T-helper 2 cell treated with Interferon-gamma antibody and Interleukin-4, amounts not matched to agents 5 μg/mL and 100 μg/mL, for 36 hours (primary cell): ENCODE results near the gene GTF2A1.

Experiments used
- DNase-seq: peaks from one replicate; pipeline ENCODE4 v3.0.0; 2021; ENCODE audit warnings: low spot score
- H3K27ac Mint-ChIP-seq: one replicate; pipeline ENCODE4 v1.8.0; 2021; ENCODE audit warnings: mild to moderate bottlenecking, mixed read lengths
- H3K27me3 Mint-ChIP-seq: one replicate; pipeline ENCODE4 v1.8.0; 2021; ENCODE audit warnings: low read depth, mixed read lengths
- H3K36me3 Mint-ChIP-seq: one replicate; pipeline ENCODE4 v1.8.0; 2021; ENCODE audit warnings: low read depth, mixed read lengths
- H3K4me1 Mint-ChIP-seq: one replicate; pipeline ENCODE4 v1.8.0; 2021; ENCODE audit warnings: low read depth, mixed read lengths
- H3K4me3 Mint-ChIP-seq: one replicate; pipeline ENCODE4 v1.8.0; 2022; ENCODE audit warnings: mild to moderate bottlenecking, moderate library complexity, mixed read lengths
- H3K9me3 Mint-ChIP-seq: one replicate; pipeline ENCODE4 v1.8.0; 2021; ENCODE audit warnings: mixed read lengths

Gene GTF2A1

DNA sequence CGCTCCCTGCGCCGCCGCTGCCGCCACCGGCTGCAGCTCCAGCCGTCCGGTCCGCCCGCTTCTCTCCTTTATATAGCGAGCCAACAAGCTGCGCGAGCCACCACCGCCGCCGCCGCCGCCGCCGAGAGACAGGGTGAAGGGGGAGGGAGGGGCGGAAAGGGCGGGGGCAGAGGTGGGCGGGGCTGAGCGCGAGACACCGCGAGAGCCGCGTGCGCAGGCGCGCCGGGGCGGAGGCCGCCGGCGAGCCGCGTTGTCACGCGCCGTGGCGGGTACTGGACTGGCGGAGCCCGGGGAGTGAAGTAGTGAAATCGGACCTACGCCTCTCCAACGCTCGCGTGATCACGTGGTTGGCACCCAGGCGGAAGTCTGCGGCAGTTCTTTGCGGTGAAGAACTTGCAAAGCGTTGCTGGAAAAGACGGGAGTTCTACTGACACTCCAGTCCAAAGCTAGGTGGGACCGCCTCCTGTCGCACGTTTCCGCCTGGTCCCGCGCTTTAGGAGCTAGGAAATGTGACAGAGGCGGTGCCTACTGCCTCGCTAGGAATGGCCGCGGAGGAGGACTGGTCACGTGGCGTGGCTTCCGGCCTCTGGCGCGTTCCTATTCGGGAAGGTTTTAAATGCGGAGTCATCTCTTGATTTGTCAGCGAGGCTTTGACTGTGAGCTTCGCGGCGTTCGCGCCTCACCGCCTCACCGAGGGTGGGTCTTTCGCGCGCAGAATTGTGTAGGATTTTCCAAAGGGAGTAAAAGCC lies at the start of gene GTF2A1:
GTF2A1 (minus strand) TSS at position 130 of the 749 bp plus-strand sequence. CDS start 441 bp downstream, outside the sequence.
- peaks cover 4% of the 10 kb centered on the region for H3K27me3 Mint-ChIP-seq
- H3K9me3 Mint-ChIP-seq, result peaks cover 3% of the 10 kb centered on the region
- H3K27ac Mint-ChIP-seq, result peak within 1 kb of the TSS; percentile 100
- peak; percentile 96 for DNase-seq
- peaks cover 15% of the 10 kb centered on the region for H3K36me3 Mint-ChIP-seq
- peaks cover 31% of the 10 kb centered on the region for H3K4me1 Mint-ChIP-seq
- H3K4me3 Mint-ChIP-seq, result peak within 1 kb of the TSS; percentile 100

- no peak overlapping the region for H3K27ac Mint-ChIP-seq
- H3K4me1 Mint-ChIP-seq, result peaks cover 16% of the 10 kb centered on the region
- H3K4me3 Mint-ChIP-seq, result no peak overlapping the region
- H3K36me3 Mint-ChIP-seq, result no peaks in the 10 kb centered on the region
- H3K27me3 Mint-ChIP-seq, result peaks cover 35% of the 10 kb centered on the region
- H3K9me3 Mint-ChIP-seq, result no peaks in the 10 kb centered on the region
- DNase-seq, result no peak
Observed at GRCh38 chr14:81269979-81270375, 49.2 kb upstream of the GTF2A1 start.

DNA sequence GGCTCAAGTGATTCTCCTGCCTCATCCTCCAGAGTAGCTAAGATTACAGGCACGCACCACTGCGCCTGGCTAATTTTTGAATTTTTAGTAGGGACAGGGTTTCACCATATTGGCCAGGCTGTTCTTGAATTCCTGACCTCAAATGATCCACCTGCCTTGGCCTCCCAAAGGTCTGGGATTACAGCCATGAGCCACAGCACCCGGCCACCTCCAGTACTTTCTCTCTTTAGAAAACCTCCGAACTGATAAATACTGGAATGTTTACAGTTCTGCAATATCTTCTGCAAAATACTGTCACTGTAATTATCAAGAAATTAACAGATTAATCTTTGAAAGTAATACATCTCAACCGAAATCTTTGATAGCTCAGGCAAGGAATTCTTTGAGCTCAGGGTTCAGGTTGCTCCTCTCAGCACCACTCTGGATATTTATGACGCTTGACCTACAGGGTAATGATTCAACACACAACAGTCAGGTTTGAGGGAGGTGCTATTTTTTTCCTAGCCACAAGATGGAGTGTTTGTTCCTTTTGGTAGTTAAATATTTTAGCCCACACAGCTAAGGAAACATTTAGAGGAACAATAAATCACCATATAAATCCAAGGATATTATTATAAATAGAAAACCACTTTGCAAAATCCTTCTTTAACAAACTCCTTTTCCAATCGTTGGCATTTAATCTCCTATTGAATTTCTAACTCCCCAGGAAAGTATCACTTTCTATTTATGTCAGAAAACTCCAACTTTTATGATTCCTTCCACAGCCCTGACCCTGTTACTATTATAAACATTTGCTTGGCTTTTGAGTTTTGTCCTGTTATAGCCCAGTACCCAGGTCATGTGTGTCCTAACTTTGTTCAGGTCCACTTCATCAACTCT lies 48.6 kb upstream of the GTF2A1 start:
- peak; percentile 8 for DNase-seq
- peaks cover 16% of the 10 kb centered on the region for H3K4me1 Mint-ChIP-seq
- H3K9me3 Mint-ChIP-seq, result no peaks in the 10 kb centered on the region
- peaks cover 35% of the 10 kb centered on the region for H3K27me3 Mint-ChIP-seq
- H3K36me3 Mint-ChIP-seq, result no peaks in the 10 kb centered on the region
- H3K4me3 Mint-ChIP-seq, result no peak overlapping the region
- H3K27ac Mint-ChIP-seq, result no peak overlapping the region

DNA sequence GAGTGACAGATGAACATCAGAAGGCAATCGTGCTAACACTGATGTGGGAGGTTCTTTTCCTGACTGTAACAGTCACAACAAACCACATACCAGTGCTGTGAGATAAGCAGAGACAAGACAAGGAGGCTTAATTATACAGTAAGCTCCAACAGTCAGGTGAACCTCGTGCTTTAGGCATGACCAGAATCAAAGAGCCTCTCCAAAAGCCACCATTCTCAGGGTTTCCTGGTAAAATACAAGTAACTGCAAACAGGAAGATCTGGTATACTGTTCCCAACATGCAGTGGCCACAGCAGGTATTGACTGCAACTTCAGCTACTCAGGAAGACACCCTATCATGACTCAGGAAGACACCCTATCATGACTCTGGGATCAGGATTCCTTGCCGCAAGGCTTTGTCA lies 47.3 kb upstream of the GTF2A1 start:
- H3K4me3 Mint-ChIP-seq, result no peak overlapping the region

GRCh38 chr14:81265636-81266169 lies 44.9 kb upstream of the GTF2A1 start:
- H3K27ac Mint-ChIP-seq, result no peak overlapping the region
- H3K4me3 Mint-ChIP-seq, result no peak overlapping the region
- no peaks in the 10 kb centered on the region for H3K9me3 Mint-ChIP-seq
- H3K4me1 Mint-ChIP-seq, result peaks cover 16% of the 10 kb centered on the region
- DNase-seq, result no peak
- H3K27me3 Mint-ChIP-seq, result peaks cover 48% of the 10 kb centered on the region
- no peaks in the 10 kb centered on the region for H3K36me3 Mint-ChIP-seq

More for the DNA sequence above, 47.3 kb upstream of the GTF2A1 start:
- Mint-ChIP-seq H3K36me3 (no peaks in the 10 kb centered on the region), H3K9me3 (no peaks in the 10 kb centered on the region), H3K27me3 (peaks cover 40% of the 10 kb centered on the region), H3K27ac (no peak overlapping the region), H3K4me1 (peaks cover 16% of the 10 kb centered on the region)
- no peak for DNase-seq

- peaks cover 48% of the 10 kb centered on the region for H3K27me3 Mint-ChIP-seq
- peaks cover 16% of the 10 kb centered on the region for H3K4me1 Mint-ChIP-seq
- no peak overlapping the region for H3K27ac Mint-ChIP-seq
- H3K9me3 Mint-ChIP-seq, result no peaks in the 10 kb centered on the region
- DNase-seq, result no peak
- H3K36me3 Mint-ChIP-seq, result no peaks in the 10 kb centered on the region
- H3K4me3 Mint-ChIP-seq, result no peak overlapping the region
Observed at GRCh38 chr14:81264671-81265070, 43.9 kb upstream of the GTF2A1 start.

DNA sequence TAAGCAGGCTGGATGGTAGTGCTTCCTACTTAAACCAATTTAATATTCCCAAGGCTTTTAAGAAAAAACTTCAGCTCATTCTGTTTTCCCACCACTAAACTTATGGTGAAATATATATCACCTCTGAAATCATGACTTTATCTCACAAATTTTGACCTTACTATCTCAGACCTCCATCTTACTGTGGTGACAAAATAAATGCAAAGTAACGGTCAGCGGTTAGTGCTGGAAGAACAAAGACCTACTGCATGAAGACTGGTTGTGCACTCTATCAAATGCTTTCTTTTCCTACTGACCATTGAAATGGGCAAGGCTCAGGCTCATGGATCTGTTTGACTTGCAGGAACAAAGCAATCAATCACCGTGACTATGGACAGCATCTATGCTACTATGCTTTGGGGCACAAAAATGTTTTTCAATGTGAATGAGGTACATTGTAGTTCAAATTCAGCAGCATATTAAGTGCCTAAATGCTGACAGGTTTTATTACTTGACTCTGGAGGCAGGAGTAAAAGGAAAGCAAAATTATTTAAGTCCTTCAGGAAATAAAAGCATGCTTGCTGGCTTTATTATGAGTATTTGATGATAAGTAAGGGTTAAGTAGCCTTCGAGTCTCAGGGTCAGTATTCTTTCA lies 43.1 kb upstream of the GTF2A1 start:
- H3K27ac Mint-ChIP-seq, result no peak overlapping the region
- no peaks in the 10 kb centered on the region for H3K9me3 Mint-ChIP-seq
- H3K36me3 Mint-ChIP-seq, result no peaks in the 10 kb centered on the region
- H3K4me1 Mint-ChIP-seq, result peaks cover 14% of the 10 kb centered on the region
- H3K27me3 Mint-ChIP-seq, result peaks cover 48% of the 10 kb centered on the region
- DNase-seq, result no peak
- no peak overlapping the region for H3K4me3 Mint-ChIP-seq

GRCh38 chr14:81261176-81261575 lies 40.4 kb upstream of the GTF2A1 start:
- H3K36me3 Mint-ChIP-seq, result no peaks in the 10 kb centered on the region
- no peak overlapping the region for H3K4me3 Mint-ChIP-seq
- H3K9me3 Mint-ChIP-seq, result no peaks in the 10 kb centered on the region
- DNase-seq, result no peak
- H3K4me1 Mint-ChIP-seq, result no peaks in the 10 kb centered on the region
- no peak overlapping the region for H3K27ac Mint-ChIP-seq
- H3K27me3 Mint-ChIP-seq, result peaks cover 25% of the 10 kb centered on the region

DNA sequence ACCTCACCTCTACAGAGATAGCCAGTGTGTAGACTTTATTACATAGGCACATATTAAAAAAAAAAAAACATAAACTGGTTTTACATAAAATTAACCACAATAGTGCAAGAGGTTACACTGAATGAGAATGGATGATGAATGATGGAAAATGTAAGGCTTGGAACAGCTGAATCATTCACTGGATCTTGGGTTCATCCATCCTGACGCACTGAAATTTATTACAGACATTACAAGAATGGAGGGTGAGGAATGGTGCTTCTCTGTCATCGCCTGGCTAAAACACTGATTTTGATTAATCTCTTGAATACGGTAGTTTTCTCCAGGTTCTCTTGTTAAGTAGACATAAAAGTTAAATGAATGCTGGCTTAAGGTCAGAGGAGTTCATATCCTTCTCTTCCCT lies 40.0 kb upstream of the GTF2A1 start:
- no peaks in the 10 kb centered on the region for H3K36me3 Mint-ChIP-seq
- H3K27ac Mint-ChIP-seq, result no peak overlapping the region
- H3K4me3 Mint-ChIP-seq, result no peak overlapping the region
- H3K4me1 Mint-ChIP-seq, result no peaks in the 10 kb centered on the region
- DNase-seq, result no peak
- H3K27me3 Mint-ChIP-seq, result peaks cover 24% of the 10 kb centered on the region
- no peaks in the 10 kb centered on the region for H3K9me3 Mint-ChIP-seq

- Mint-ChIP-seq H3K4me3 (no peak overlapping the region), H3K27me3 (peaks cover 6% of the 10 kb centered on the region), H3K27ac (no peak overlapping the region)
Observed at GRCh38 chr14:81256289-81256960, 35.7 kb upstream of the GTF2A1 start.

DNA sequence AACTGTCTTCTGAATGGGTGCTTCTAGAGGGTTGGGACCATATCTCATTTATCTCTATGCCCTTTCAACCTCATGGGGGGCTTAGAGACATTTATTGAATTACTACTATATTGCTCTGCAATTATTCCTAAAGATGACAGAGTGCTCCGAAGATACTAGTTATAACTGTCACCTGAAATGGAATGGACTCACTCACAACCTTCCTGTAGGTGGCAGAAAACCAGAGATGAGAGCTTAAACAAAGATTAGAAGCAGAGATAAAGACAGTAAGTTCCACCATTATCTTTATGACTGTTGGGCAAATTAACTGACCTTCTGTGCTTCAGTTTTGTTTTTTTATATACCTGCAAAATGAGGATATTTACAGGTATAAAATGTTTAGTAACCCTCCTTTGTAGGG lies 31.5 kb upstream of the GTF2A1 start:
- Mint-ChIP-seq H3K36me3 (no peaks in the 10 kb centered on the region), H3K9me3 (no peaks in the 10 kb centered on the region), H3K4me3 (no peak overlapping the region), H3K4me1 (no peaks in the 10 kb centered on the region), H3K27me3 (peaks cover 4% of the 10 kb centered on the region), H3K27ac (no peak overlapping the region)
- no peak for DNase-seq

More at GRCh38 chr14:81256289-81256960, 35.7 kb upstream of the GTF2A1 start:
- Mint-ChIP-seq H3K36me3 (no peaks in the 10 kb centered on the region), H3K4me1 (no peaks in the 10 kb centered on the region), H3K9me3 (no peaks in the 10 kb centered on the region)
- DNase-seq, result no peak

DNA sequence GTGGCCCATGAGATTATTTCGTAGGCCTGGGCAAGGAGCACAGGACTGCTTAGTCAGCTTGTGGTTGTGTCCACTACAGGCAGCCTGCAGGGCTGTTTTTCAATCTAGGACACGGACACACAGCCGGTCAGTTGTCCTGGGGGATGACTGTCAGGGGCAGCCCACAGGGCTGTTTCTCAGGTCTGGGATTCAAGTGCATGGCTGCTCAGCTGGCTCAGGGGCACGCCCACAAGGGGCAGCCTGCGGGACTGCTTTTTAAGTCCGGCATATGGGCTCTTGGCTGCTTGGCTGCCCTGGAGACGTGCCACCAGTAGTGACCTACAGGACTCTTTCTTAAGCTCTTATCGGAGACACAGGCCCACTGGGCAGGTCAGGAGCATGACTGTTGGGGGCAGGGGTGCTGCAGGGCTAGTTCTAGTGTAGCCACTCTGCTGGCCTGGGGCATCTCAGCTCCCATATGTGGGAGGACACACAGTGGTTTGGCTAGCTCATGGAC lies 26.6 kb upstream of the GTF2A1 start:
- no peaks in the 10 kb centered on the region for H3K36me3 Mint-ChIP-seq
- no peak overlapping the region for H3K4me3 Mint-ChIP-seq
- H3K27me3 Mint-ChIP-seq, result peaks cover 2% of the 10 kb centered on the region
- H3K27ac Mint-ChIP-seq, result no peak overlapping the region
- peaks cover 17% of the 10 kb centered on the region for H3K9me3 Mint-ChIP-seq
- DNase-seq, result no peak
- H3K4me1 Mint-ChIP-seq, result no peaks in the 10 kb centered on the region
